ENCODE measurements around the gene KIF25. TPM values are rescaled to one million over a fixed set of nuclear protein-coding genes. Genes with fewer than 3 reads are reported as not detected.
A peak's percentile ranks its signal among the peaks of the same experiment; 100 is the strongest.

The KIF25 gene
- total and polyA plus RNA-seq, 4 donors: 0.05 TPM; not detected in 3

DNA sequence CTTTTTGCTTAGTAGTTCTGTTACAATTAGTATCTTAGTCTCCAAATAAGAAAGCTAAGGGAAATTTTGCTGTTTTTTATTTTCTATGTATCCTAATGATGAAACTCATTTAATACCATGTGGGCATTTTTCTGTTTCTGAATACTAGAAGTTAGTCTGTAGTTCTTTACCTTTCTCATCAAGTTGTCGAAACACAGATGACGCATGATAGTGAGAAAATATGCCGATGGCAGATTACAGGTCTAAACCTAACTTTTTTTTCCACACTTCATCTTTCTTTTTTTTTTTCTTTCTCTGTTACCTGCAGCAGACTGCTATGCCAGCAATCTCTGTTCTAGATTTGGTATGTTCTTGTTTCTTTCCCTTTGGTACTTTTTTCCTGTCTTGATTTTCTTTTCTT, 43.3 kb upstream of the KIF25 start:
- DNase-seq (ENCODE audit: low spot score): no peak
- Histone ChIP-seq H3K9me3 (ENCODE audit: control insufficient read depth in 4 of 4, low read length in 3 of 4) (no peaks in the 10 kb centered on the region), H3K4me1 (ENCODE audit: control insufficient read depth in 4 of 4, insufficient read depth in 4 of 4, low read length in 3 of 4) (peaks cover 2 to 6% (median 3%) of the 10 kb centered on the region in 4 donors), H3K36me3 (ENCODE audit: control insufficient read depth in 4 of 4, insufficient read depth in 3 of 4, low read depth in 1 of 4, low read length in 3 of 4) (peaks cover 4 to 42% (median 31%) of the 10 kb centered on the region in 4 donors), H3K4me3 (ENCODE audit: low read depth in 1 of 3, low read length in 3 of 3) (no peak overlapping the region), H3K27ac (ENCODE audit: low read depth in 1 of 2, low read length in 2 of 2) (no peak overlapping the region), H3K27me3 (ENCODE audit: control insufficient read depth in 4 of 4, insufficient read depth in 4 of 4, low read length in 3 of 4) (no peaks in the 10 kb centered on the region), H3K9ac (ENCODE audit: low read depth in 1 of 2, low read length in 2 of 2) (no peak overlapping the region)
- TF ChIP-seq NR2F2 (IDR thresholded peaks at IDR 0.05): no peak
- TF ChIP-seq, protein P1, sequence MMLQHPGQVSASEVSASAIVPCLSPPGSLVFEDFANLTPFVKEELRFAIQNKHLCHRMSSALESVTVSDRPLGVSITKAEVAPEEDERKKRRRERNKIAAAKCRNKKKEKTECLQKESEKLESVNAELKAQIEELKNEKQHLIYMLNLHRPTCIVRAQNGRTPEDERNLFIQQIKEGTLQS (IDR thresholded peaks at IDR 0.05): no peak
- no peak for TF ChIP-seq HNF4A (conservative IDR thresholded peaks at IDR 0.05)
- TF ChIP-seq, protein P2, sequence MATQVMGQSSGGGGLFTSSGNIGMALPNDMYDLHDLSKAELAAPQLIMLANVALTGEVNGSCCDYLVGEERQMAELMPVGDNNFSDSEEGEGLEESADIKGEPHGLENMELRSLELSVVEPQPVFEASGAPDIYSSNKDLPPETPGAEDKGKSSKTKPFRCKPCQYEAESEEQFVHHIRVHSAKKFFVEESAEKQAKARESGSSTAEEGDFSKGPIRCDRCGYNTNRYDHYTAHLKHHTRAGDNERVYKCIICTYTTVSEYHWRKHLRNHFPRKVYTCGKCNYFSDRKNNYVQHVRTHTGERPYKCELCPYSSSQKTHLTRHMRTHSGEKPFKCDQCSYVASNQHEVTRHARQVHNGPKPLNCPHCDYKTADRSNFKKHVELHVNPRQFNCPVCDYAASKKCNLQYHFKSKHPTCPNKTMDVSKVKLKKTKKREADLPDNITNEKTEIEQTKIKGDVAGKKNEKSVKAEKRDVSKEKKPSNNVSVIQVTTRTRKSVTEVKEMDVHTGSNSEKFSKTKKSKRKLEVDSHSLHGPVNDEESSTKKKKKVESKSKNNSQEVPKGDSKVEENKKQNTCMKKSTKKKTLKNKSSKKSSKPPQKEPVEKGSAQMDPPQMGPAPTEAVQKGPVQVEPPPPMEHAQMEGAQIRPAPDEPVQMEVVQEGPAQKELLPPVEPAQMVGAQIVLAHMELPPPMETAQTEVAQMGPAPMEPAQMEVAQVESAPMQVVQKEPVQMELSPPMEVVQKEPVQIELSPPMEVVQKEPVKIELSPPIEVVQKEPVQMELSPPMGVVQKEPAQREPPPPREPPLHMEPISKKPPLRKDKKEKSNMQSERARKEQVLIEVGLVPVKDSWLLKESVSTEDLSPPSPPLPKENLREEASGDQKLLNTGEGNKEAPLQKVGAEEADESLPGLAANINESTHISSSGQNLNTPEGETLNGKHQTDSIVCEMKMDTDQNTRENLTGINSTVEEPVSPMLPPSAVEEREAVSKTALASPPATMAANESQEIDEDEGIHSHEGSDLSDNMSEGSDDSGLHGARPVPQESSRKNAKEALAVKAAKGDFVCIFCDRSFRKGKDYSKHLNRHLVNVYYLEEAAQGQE (IDR thresholded peaks at IDR 0.05): no peak
- no peak for TF ChIP-seq JUND (IDR thresholded peaks at IDR 0.05)
- TF ChIP-seq TAF1 (conservative IDR thresholded peaks at IDR 0.05): no peak
- no peak for TF ChIP-seq GABPA (IDR thresholded peaks at IDR 0.05 in 1 of 2, conservative IDR thresholded peaks at IDR 0.05 in 1 of 2)
- no peak for TF ChIP-seq RXRA (IDR thresholded peaks at IDR 0.05)
- no peak for TF ChIP-seq SP1 (IDR thresholded peaks at IDR 0.05)
- no peak for TF ChIP-seq HNF4G (IDR thresholded peaks at IDR 0.05)
- no peak for TF ChIP-seq EGR1 (IDR thresholded peaks at IDR 0.05; ENCODE audit: low read depth in 2 of 2)
- TF ChIP-seq FOXA2 (IDR thresholded peaks at IDR 0.05): no peak
- TF ChIP-seq YY1 (IDR thresholded peaks at IDR 0.05): no peak
- 98% methylated on average over 3 of the region's 3 CpGs for WGBS

DNA sequence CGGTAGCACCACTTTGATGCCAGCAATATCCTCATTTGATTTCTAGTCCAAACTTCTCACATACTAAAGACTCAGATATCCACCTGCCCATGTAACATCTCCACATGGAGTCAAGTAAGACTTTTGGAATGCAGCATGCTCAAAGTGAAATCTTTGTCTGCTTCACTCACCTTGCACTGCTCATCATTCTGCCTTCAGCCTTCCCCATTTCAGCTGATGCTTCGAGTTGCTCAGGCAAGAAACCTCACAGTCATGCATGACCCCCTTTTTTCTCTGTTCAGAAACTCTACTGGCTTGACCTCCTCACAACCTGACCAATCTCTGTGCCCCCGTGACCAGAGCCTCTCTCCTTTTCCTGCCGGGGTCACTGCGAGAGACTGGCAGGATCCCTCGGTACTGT, 41.0 kb upstream of the KIF25 start:
- TF ChIP-seq GABPA (IDR thresholded peaks at IDR 0.05 in 1 of 2, conservative IDR thresholded peaks at IDR 0.05 in 1 of 2): no peak
- no peak for TF ChIP-seq TAF1 (conservative IDR thresholded peaks at IDR 0.05)
- TF ChIP-seq, protein P3, sequence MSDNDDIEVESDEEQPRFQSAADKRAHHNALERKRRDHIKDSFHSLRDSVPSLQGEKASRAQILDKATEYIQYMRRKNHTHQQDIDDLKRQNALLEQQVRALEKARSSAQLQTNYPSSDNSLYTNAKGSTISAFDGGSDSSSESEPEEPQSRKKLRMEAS (IDR thresholded peaks at IDR 0.05): no peak
- Histone ChIP-seq H3K27ac (ENCODE audit: low read depth in 1 of 2, low read length in 2 of 2) (no peak overlapping the region), H3K9me3 (ENCODE audit: control insufficient read depth in 4 of 4, low read length in 3 of 4) (no peaks in the 10 kb centered on the region), H3K27me3 (ENCODE audit: control insufficient read depth in 4 of 4, insufficient read depth in 4 of 4, low read length in 3 of 4) (no peaks in the 10 kb centered on the region), H3K9ac (ENCODE audit: low read depth in 1 of 2, low read length in 2 of 2) (no peak overlapping the region), H3K36me3 (ENCODE audit: control insufficient read depth in 4 of 4, insufficient read depth in 3 of 4, low read depth in 1 of 4, low read length in 3 of 4) (peaks cover 3 to 20% (median 10%) of the 10 kb centered on the region in 4 donors), H3K4me3 (ENCODE audit: low read depth in 1 of 3, low read length in 3 of 3) (no peak overlapping the region), H3K4me1 (ENCODE audit: control insufficient read depth in 4 of 4, insufficient read depth in 4 of 4, low read length in 3 of 4) (peaks cover 2 to 13% (median 6%) of the 10 kb centered on the region in 4 donors)
- WGBS: 92% methylated on average over 6 of the region's 6 CpGs
- no peak for DNase-seq (ENCODE audit: low spot score)

DNA sequence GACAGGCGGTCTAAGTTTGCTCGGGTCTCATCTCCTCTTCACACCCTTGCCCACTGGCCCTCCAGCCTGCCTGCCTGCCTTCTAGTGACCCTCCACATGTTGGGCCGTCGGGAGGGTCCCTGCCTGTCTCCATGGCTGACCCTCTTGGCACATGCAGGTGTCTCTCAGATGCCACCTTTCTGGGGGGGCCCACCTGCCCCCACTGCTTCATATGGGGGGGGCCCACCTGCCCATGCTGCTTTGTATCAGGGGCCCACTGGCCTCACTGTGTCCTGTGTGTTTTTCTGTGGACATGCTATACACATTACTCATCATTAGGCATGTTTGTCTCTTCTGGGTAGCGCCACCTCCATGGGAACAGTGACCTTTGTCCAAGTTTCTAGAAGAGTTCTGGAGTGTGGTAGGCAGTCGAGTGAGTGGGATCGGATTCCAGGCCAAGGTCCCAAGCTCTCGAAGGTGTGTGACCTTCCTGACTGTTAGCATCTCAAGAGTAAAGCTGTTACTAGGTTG, 40.4 kb upstream of the KIF25 start:
- Histone ChIP-seq H3K4me3 (ENCODE audit: low read depth in 1 of 3, low read length in 3 of 3) (no peak overlapping the region), H3K9me3 (ENCODE audit: control insufficient read depth in 4 of 4, low read length in 3 of 4) (no peaks in the 10 kb centered on the region), H3K36me3 (ENCODE audit: control insufficient read depth in 4 of 4, insufficient read depth in 3 of 4, low read depth in 1 of 4, low read length in 3 of 4) (peaks cover 0 to 14% (median 5%) of the 10 kb centered on the region in 4 donors), H3K9ac (ENCODE audit: low read depth in 1 of 2, low read length in 2 of 2) (no peak overlapping the region), H3K4me1 (ENCODE audit: control insufficient read depth in 4 of 4, insufficient read depth in 4 of 4, low read length in 3 of 4) (peaks cover 2 to 16% (median 9%) of the 10 kb centered on the region in 4 donors), H3K27ac (ENCODE audit: low read depth in 1 of 2, low read length in 2 of 2) (peak overlapping the region in 1 of 2 donors; percentile 49), H3K27me3 (ENCODE audit: control insufficient read depth in 4 of 4, insufficient read depth in 4 of 4, low read length in 3 of 4) (no peaks in the 10 kb centered on the region)
- TF ChIP-seq HNF4A (conservative IDR thresholded peaks at IDR 0.05) (peak; percentile 13 to 43), RXRA (IDR thresholded peaks at IDR 0.05) (peak in 1 of 2 donors; percentile 18), FOXA1 (IDR thresholded peaks at IDR 0.05) (no peak)
- TF ChIP-seq, protein P4, sequence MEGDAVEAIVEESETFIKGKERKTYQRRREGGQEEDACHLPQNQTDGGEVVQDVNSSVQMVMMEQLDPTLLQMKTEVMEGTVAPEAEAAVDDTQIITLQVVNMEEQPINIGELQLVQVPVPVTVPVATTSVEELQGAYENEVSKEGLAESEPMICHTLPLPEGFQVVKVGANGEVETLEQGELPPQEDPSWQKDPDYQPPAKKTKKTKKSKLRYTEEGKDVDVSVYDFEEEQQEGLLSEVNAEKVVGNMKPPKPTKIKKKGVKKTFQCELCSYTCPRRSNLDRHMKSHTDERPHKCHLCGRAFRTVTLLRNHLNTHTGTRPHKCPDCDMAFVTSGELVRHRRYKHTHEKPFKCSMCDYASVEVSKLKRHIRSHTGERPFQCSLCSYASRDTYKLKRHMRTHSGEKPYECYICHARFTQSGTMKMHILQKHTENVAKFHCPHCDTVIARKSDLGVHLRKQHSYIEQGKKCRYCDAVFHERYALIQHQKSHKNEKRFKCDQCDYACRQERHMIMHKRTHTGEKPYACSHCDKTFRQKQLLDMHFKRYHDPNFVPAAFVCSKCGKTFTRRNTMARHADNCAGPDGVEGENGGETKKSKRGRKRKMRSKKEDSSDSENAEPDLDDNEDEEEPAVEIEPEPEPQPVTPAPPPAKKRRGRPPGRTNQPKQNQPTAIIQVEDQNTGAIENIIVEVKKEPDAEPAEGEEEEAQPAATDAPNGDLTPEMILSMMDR (IDR thresholded peaks at IDR 0.05; ENCODE audit: low read depth, low read length, missing input control): no peak
- DNase-seq (ENCODE audit: low spot score): no peak
- WGBS: 83% methylated on average over 8 of the region's 8 CpGs
